Bone marrow (tissue), 2 donors: ENCODE results near the gene PBXIP1.

Experiments
- DNase-seq, 2 donors: peaks; one replicate each; lab custom pipeline; 2025; lab: John Stamatoyannopoulos, UW

The PBXIP1 gene

DNA sequence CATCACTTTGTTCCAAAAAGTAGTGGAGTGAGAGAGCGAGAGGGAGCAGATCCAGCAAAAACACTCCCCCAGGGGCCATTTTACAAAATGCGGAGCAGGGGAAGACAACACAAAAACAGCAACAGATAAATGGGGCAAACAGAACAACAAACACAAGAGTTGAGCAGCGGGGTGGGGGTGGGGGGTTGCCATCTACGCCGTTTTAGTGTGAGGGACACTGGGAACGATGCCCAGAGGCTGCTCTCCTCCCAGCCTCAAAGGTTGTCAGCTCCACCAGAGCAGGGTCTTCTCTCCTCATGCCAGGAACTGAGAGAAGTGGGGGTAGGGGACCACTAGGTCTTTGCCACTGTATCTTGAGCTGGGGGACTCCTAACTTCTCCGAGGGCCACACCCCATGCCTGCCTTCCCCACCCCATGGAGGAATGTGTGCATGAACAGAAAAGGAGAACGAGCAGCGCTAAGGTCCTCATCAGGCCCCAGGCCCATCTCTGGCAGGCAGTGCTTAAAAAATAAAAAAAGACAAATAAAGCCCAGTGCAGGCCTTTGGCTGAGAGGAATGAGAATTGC lies 1.3 kb upstream of the PBXIP1 start:
- DNase-seq: no peak

- DNase-seq: no peak
Observed at GRCh38 chr1:154956544-154956941, 644 bp upstream of the PBXIP1 start.

DNA sequence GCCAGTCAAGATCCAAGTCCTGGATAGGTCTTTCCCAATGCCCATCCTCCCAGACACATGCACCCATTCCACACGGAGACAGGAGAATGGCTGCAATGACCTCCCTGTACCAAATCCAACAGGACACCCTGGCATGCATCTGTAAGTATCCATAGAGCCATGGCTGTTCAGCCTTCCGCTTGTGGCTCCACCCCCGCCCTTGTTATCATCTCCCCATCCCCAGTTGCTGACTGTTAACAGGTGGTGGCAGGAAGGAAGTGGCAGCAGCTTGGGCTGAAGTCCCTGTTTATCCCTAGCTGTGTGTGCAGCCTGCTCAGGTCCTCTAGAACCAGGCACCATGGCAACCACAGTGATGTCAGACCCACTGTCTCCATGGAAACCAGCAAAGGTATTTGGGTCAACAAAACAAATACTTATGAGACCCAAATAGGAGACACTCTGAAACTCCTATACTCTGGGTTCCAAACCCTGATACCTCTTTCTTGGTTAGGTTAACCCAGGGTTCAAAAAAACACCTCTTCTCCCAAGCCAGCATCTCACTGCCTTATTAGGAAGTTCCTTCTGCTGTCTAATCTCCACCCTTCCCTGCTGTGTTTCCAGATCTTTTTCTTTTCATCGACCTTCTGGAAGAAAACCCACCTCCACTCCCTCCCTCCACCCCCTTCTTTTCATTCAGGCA lies 721 bp downstream of the PBXIP1 start:
- DNase-seq: peak in 1 of 2 donors; percentile 47

DNA sequence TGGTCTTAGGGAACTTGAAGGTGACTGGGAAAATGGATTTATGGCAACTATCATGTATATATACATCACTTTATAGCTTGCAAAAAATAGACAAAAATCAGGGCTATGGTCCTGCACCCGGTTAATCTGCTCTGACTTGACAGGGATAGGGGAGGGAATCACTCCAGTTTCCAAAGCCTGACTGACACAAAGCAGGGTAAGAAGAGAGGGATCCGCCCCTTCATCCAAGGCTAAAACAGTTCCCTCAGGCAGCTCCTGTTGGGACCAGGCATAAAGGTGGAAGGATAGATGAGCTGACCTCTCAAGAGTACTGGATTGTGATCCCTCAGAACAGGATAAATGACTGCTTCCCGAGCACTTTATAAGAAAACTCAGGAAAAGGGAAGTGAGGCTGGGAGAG lies 1.4 kb downstream of the PBXIP1 start:
- no peak for DNase-seq

- DNase-seq: no peak
Observed at GRCh38 chr1:154953611-154954038, 2.3 kb downstream of the PBXIP1 start.

DNA sequence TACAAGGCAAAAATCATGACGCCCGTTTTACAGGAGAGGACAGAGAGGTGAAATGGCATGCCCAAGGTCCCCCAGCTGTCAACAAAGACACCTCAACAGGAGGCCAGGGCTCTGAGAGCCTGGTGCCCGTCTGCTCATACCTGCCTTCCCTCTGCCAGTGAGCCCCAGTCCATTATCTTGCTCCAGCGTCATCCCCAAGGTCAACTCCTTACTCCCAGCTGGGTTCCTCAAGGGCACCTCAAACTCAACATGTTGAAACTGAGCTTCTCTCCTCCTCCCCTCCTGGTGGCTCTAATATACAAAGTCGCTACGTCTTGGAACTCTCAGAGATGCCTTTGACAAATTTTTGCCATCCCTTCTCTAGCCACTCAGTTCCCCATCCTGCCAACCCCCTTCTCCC lies 3.2 kb downstream of the PBXIP1 start:
- DNase-seq: no peak

DNA sequence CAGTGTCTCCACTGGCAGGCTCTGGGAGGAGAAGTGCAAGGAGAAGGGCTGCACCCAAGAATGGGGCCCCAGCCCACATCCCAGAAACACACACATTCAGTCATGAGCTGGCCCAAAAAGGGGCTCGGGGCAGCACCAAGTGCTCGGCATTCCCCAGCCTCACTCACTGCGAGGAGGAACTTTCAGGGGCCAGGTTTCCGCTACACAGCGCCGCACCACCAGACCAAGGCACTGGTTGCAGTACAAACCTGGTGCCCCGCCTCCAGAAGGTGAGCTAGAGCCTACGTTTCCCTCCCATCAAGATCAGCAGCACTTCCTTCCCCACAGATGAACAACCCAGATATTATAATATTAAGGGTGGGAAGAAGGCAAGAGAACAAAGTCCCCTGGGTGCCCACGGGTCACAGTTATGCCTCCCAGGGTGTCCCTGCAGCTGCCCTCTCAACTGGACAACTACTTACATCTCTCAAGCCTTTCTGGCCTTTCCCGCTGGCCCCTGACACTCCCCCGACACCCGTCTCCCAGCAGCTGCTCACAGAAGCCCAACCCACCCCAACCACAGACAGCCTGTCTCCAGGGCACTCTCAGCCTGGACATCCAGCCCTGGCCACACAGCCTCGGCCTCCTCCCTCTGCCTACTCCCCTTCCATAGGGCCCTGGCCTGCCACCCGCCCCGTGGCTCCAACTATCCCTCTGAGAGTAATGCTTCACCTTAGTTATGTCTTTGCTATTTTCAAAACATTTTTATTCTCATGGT lies 3.8 kb downstream of the PBXIP1 start:
- no peak for DNase-seq

GRCh38 chr1:154948079-154948478 lies 7.8 kb downstream of the PBXIP1 start:
- DNase-seq: no peak

- no peak for DNase-seq
Observed at GRCh38 chr1:154945962-154946850, 9.7 kb downstream of the PBXIP1 start.

DNA sequence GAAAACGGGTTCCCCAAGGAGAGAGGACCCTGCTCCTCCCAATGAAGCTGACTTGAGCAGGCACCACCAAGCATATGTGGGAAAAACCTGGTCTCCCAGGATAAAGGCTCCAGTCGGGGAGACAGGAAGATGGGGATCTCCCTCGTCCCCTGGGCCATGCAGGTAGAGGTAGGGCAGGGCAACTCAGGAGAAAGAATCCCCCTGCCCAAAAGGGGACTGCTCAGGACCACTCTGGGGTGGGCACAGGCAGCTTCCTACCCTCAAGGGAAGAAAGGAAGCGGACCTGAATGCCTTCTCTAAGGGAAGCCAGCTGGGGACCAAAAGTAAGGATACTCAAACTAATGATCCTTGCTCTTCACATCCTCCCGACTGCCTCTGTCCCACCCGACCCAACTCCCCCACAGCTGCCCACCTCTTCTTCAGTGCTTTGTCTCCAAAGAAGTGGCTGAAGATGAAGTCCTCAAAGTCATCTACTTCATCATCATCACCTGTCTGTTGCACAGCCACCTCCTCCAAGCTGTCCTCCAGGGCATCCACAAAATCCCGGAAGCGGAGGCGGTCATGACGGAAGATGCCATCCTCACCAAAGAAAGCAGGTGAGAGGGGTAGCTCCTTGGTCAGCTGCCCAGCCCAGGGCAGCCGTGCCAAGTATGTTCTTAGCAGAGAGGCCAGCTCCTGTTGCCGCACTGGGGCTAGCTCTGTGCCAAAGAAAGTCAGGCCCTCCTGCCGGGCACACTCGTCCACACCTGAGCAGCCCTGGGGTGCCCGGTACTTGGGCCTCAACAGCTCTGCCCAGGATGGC lies 10.5 kb downstream of the PBXIP1 start:
- no peak for DNase-seq

DNA sequence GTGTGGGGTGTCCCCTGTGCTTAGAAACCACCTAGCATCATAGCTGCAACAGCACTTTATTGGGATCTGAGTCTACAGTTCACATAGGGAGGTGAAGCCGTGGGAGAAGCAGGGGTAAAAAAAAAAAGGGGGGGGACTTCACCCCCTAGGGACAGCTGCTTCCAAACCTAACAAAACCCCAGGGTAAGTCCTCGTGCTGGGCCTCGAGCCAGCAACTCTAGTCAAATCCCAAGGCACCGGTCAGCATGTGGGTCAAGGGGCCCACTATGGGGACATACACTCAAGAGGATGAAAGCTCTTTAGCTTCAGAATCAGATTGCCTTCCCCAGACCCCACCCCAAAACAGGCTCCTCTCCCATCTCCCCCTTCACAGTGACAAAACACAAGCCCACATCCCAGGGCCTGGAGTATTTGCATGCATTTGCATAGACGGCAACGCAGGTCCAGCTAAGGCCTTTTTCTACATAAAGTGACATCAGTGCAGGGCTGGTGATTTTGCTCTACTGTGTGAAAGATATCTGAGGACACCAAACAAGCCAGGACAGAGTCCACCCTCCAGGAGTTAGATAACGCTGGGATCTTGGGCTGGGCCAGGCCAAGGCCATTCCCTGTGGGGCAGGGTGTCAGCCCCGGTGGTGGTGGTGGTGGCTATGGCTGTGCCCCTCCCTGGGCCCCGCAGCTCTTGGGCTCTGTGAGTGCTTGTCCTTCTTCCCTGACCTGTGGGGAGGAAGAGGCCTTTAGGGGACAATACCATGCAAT lies 11.3 kb downstream of the PBXIP1 start:
- no peak for DNase-seq

GRCh38 chr1:154943649-154944400 lies 12.1 kb downstream of the PBXIP1 start:
- peak; percentile 13 to 52 for DNase-seq

DNA sequence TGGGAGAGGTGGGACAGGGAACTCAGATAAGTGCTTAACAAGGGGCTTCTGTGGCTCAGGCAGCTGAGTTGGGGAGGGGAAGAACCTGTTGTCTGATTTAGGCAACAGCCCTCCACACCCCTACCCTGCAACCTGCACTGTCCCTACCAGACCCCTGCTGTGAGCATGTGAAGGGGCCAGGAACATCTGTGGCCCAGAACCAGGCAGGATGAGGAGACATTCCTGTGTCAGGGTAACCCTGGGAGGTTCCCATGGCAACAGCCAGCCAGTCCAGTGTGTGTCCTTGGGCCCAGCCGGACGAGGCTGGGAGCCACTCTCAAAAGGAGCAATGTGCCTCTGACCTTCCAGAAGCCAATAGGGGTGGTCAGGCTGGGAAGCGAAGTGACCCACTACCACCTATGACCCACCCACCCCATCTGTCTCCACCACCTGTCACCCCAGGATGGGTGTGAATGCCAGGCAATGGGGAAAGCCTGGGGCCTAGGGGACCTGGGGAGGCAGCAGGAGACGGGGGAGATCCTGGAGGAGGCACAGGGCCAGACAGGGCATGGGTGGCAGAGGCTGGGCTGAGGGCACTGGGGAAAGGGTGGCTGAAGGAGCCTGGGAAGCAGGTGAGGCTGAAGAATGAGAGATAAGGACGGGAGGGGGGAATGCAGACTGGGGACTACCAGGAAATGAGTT lies 14.4 kb downstream of the PBXIP1 start:
- DNase-seq: no peak

DNA sequence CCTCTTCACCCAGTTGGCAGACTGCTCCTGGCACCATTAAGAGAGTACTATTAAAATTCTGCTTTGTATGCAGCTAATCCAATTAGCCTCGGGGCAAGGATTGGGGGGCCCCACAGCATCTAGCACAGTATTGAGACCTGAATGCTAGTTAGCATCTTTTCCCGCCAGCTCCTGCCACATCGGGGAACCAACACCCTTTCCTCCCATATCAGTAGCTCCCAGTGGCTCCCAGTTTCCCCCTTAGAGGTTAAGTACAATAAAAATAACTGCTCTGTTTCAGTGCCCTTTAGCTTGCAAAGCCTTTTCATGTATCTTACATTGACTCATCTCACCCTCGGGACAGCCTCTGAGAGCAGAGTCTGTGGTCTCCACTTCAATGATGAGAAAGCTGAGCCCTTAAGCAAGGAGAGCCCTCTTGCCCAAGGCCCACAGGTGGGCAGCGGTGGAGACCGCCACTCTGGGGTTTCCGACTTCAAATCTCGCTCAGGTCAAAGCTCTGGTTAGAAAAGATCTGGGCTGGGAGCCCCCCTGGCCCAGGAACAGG lies 15.2 kb downstream of the PBXIP1 start:
- DNase-seq: no peak

DNA sequence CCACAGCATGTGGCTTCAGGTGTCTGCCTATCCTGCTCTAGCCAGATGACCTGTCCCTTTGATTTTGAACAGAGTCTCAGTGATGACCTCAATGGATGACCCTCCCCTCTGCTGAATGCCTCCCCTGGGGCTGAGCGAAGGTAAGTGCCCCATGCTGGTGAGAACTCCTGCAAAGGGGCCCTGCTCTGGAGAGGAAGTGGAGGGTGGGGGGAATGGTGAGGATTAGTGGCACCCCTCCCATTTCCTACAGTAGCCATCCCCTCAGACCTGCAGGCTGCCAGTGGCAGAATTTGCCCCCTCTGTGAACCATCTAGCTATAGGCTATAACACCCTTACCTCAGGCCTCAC lies 15.7 kb downstream of the PBXIP1 start:
- no peak for DNase-seq

DNA sequence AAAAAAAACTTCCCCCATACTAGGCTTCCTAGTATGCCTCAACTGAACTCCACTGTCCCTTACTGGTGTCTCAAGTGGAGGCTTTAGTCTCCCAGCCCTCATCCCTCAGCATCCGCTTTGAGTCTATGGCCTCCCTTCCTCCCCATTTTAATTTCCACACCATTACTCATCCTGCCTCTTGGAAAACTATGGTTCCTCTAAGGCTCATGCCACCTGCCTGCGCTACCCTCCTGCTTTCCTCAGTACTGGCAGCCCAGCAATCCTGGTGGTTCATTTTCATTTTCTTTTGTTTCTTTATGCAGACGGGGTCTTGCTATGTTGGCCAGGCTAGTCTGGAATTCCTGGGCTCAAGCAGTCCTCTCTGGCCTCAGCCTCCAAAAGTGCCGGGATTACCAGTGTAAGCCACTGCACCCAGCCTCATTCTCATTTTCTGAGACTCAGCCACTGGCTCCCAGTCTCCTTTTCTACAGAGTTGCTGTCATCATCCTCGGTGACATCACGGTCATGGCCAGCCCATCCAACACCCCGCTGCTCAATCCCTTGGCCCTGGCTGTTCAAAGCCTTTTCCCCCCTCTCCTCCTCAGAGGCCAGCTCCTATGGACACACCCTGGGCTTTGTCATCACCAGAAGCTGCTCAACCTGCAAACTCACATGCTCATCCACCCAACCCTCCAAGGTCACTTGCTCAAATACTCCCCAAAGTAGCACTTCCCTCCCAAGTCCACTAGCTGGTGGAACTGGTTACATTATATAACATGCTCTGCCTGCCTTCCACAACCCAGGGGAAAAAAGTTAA lies 17.1 kb downstream of the PBXIP1 start:
- DNase-seq: no peak

GRCh38 chr1:154937988-154938386 lies 17.9 kb downstream of the PBXIP1 start:
- no peak for DNase-seq
